ENCODE results near the gene MAP7D2.

GRCh38 chrX:19958552-19959486, 157.9 kb downstream of the MAP7D2 start:
- no peak for TF ChIP-seq SUZ12 (IDR thresholded peaks at IDR 0.05; ENCODE audit: extremely low read depth, insufficient read depth, insufficient read length)
- TF ChIP-seq YY1 (IDR thresholded peaks at IDR 0.05; ENCODE audit: insufficient read depth, insufficient read length) = no peak
- TF ChIP-seq ZNF274 (IDR thresholded peaks at IDR 0.05; ENCODE audit: low read depth, low read length) = no peak
